GM21723 (cell line): Measurements from ENCODE around the gene NRXN3.

Experiments used
- ATAC-seq: cut with Tn5 transposase; IDR thresholded peaks from one replicate; pipeline ENCODE4 v1.9.1; 2021; ENCODE audit warnings: mild to moderate bottlenecking, moderate library complexity; ENCODE audit not compliant: unreplicated experiment

Gene NRXN3

GRCh38 chr14:78316786-78317185 lies 146.6 kb downstream of the NRXN3 start:
- no peak for ATAC-seq

DNA sequence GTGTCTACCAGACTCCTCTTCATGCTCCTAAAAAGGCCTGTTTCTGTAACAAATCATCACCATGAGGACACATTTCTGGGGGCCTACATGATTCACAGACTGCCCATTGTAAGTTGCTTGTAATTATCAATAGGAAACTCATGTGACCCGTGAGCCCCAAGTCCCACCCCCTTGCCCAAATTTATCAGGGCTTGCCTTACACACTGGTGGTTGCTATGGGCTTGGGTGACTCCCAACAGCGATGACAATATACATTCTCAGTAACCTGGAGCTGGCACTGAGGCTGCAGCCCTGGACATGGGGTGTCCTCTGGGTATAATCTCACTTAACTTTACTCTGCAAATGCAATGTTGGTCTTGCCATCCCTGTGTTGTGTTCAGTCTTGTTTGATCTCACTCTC lies 149.2 kb downstream of the NRXN3 start:
- ATAC-seq: no peak

GRCh38 chr14:78319887-78320635 lies 149.9 kb downstream of the NRXN3 start:
- ATAC-seq: no peak

DNA sequence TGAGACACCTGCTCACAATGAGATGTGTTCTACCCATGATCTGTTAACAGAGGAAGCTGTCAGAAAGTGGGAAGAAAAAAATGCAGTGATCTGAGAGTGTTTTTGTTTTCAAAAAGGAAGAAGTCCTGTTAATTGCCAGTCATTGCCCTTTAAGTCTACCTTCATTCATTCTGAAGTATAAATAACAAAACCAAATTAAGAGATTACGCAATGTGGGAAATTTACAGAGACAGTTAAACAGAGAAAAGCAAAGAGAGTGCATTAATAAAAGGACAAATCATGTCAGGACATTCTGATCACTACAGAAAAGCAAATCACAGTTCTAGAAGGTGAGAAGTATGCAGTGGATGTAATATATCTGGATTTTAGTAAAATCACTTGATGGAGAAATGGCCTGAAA lies 154.2 kb downstream of the NRXN3 start:
- ATAC-seq: no peak

- ATAC-seq: no peak
Measured at GRCh38 chr14:78325911-78326310, 155.7 kb downstream of the NRXN3 start.

- ATAC-seq: no peak
Measured at GRCh38 chr14:78327426-78328221, 157.5 kb downstream of the NRXN3 start.

DNA sequence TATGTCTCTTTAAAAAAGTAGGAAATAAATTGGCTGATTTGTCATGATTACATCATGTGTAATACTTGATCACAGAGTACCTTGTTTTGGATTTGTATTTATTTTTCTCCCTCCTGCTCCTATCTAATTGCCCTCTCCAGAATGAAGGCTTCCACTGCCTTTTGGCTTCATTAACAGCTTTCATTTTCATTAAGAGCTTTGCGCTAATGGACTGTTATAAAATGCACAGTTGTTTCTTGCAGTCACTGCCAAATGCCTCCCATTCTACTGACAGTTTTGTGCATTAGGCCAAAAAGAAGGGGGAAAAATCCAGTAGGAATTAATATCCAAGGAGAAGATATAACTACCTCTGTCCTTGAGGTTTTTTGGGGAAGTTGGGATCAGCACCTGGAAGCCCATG lies 159.2 kb downstream of the NRXN3 start:
- ATAC-seq: no peak

DNA sequence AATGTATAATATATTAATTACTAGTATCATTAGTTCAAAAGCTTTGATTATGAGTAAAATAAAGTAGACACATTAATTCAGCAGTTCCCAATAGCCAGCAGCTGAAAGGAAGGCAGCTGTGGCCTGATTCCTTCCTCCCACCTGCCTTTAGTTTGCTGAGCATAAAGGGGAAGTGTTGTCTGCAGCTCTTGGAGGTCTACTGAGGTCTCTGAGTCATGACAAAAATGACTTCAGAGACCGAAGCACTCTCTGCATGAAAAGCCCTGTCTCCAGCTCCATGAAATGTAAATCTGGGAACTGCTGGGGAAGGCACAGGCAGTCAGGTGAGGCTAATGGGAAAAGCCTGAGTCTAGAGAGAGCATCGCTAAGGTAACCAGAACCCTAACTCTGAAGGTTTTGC lies 165.4 kb downstream of the NRXN3 start:
- ATAC-seq: no peak

DNA sequence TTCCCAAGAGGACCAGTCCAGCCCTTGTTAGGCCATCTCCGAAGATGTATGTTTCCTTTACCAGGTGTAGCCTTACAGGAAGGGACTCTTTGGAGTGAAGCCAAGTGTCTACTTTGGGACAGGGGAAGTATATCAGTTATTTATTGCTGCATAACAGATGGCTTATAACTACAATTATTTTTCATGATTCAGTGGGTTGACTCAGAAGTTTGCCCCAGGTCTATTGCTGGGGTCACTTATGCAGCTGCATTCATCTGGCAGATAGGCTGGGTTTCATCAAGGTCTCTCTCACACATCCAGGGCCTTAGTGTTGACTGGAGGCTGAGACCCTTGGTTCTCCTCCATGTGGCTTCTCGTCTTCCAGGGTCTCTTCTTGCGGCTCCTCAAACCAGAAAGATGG lies 170.1 kb downstream of the NRXN3 start:
- no peak for ATAC-seq

GRCh38 chr14:78341827-78342389 lies 171.7 kb downstream of the NRXN3 start:
- no peak for ATAC-seq

DNA sequence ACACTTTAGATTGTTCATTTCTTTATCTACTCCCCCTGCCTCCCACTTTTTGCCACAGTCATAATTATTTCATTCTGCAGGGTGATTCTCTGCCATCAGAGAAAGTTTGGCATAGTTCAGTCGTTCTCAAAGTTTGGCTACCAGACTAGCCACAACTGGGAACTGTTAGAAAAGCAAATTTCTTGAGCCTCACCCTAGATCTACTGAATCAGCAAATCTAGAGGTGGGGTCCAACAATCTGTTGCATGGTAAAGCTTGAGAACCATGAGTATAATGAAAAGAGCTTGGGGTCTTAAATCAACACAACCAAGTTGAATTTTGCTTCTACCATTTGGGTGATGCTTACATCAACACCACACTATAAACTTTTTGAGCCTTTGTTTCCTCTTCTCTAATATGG lies 172.7 kb downstream of the NRXN3 start:
- no peak for ATAC-seq

- ATAC-seq: no peak
Measured at GRCh38 chr14:78344290-78344689, 174.1 kb downstream of the NRXN3 start.

GRCh38 chr14:78345131-78345744 lies 175.1 kb downstream of the NRXN3 start:
- no peak for ATAC-seq

GRCh38 chr14:78346747-78347146 lies 176.6 kb downstream of the NRXN3 start:
- no peak for ATAC-seq

GRCh38 chr14:78355109-78355508 lies 184.9 kb downstream of the NRXN3 start:
- no peak for ATAC-seq

DNA sequence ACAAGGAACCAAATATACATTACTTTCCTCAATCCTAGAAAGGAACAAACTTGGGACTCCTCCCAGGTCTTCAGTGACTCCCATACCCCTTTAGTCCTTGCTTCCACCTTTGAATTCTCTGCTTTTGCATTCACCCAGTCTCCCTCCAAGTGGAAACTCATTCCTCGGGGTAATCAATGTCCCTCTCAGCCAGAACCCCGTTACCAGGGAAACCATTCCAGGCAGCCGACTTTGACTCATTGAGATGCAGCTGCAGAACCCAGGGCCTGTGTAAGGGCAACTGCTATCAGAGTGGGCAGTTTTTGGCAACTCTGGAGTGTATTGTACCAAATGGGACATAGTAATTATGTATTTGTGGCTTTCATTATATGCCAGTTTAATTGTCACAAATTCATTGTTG lies 186.2 kb downstream of the NRXN3 start:
- no peak for ATAC-seq

DNA sequence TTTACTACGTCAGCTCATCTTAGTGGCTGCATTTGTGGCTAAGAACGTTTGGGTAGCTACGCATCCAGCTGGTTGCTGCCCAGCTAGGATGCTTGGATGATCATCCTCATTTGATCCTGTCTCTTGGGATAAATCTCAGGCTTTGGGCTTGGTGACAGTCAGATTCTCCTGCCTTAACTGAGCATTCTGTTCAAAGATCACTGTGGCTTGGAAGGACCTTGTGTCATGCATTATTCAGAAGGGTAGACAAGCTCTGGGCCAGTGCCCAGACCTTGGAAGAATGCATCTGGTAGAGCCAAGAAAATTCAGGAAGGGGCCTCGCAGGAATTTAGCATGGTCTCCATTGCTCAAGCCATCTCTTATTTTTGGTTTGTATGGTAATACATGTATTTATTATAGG lies 188.4 kb downstream of the NRXN3 start:
- ATAC-seq: no peak

DNA sequence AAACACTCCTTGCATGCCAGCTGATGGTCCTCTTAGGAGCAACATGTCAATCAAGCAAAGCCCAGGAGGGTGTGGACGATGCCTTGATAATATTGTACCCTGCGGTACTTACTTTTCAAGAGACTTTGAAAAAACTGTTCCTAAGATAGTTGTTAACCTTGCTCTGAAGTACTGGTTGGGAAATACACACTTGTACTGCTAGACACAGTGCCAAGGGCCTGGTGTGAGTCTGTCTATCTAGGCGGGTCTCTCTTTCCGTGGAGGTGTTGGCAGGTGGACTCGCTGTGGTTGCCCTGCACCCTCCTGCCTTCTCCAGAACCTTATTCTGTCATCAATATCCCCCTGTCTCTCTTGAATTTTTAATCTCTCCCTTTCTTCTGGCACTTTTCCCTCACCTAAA lies 189.4 kb downstream of the NRXN3 start:
- no peak for ATAC-seq

DNA sequence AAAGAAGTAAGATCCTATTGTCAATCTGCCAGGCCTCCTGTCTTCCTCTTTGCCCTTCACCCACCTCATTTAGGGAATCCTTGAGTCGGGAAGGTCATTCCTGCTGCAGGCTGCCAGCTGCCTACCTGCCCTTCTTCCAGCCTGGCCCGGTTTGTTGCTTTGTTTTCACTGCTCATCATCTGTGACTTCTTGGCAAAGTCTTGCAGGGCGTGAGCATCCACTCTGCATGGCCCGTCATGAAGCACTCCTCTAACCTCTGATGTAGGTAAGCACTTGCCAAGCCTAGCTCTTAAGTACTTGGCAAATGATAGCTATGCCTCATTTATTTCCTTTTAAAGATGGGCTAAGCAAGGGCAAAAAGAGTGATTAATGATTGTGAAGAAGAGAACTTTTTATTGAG lies 192.8 kb downstream of the NRXN3 start:
- ATAC-seq: no peak

DNA sequence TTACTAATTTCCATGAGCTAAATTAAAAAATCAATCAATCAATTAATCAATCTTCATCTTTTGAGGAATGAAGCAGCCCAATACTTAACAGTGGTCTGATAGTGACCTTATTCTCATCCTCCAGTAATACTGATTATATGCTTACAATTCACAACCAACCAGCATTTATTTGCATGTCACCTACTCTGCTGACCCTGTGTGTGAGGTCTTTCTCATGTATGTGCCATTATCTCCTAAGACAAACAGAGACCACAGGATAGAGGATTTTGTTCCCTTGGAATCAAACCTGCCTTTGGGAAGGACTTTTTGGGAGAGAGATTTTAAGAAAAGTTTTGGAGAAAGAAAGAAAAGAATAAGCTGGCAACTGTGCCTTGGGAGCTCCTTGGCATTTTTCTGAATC lies 197.2 kb downstream of the NRXN3 start:
- ATAC-seq: no peak

GRCh38 chr14:78383060-78383459 lies 212.9 kb downstream of the NRXN3 start:
- no peak for ATAC-seq

DNA sequence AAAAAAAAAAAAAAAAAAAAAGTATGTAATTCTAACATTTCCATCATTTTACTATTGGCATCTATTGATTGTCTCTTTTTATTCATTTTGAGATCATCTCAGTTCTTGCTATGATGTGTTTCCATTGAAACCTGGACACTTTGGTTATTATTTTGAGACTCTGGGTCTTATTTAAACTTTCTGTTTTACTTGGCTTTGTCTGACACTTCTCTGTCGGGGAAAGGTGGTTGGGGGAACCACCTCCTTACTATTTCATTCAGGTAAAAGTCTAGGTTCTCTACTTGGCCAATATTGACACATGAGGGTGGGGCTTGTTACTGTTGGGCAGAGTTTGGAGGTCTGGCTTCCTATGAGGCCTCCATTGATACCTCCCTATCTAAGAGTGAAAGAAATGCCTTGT lies 228.0 kb downstream of the NRXN3 start:
- ATAC-seq: no peak
